CD14-positive monocyte (primary cell): ENCODE results near the gene SLC2A1. TPM values are rescaled to one million over a fixed set of nuclear protein-coding genes. Genes with fewer than 3 reads are reported as not detected.

Source experiments
- DNase-seq, 3 donors: peaks; one replicate each; pipeline ENCODE4 v3.0.0-alpha.2; 2011 to 2022
- H2AFZ ChIP-seq: 2 replicates; pipeline ENCODE4 v1.6.0; 2012; ENCODE audit warnings: mild to moderate bottlenecking, low read depth, low read length, inconsistent platforms; ENCODE audit not compliant: insufficient read depth, poor library complexity, severe bottlenecking
- H3K27ac ChIP-seq, 2 donors: 1 replicate in 1 of 2; 2 replicates in 1 of 2; pipeline ENCODE4 v1.5.1; 2012 to 2013; ENCODE audit warnings: low read length in 2 of 2, control low read depth in 1 of 2, inconsistent platforms in 1 of 2, low read depth in 1 of 2, mild to moderate bottlenecking in 1 of 2
- H3K27me3 ChIP-seq, 2 donors: one replicate each; pipeline versions ENCODE4 v1.6.0 to v1.6.1; 2011 to 2013; ENCODE audit warnings: low read length in 2 of 2; ENCODE audit not compliant: control insufficient read depth in 2 of 2, insufficient read depth in 2 of 2
- H3K36me3 ChIP-seq, 2 donors: replicated peaks in 1 of 2; 1 replicate in 1 of 2; 2 replicates in 1 of 2; pipeline versions ENCODE4 v1.5.1 to v1.6.1; 2012 to 2013; ENCODE audit warnings: low read length in 2 of 2, control low read depth in 1 of 2, inconsistent platforms in 1 of 2, mild to moderate bottlenecking in 1 of 2; ENCODE audit not compliant: insufficient read depth in 2 of 2, control insufficient read depth in 1 of 2
- H3K4me1 ChIP-seq, 2 donors: 1 replicate in 1 of 2; 2 replicates in 1 of 2; pipeline versions ENCODE4 v1.5.1 to v1.6.1; 2012 to 2013; ENCODE audit warnings: low read length in 2 of 2, control low read depth in 1 of 2, inconsistent platforms in 1 of 2, mild to moderate bottlenecking in 1 of 2, moderate library complexity in 1 of 2; ENCODE audit not compliant: insufficient read depth in 2 of 2, control insufficient read depth in 1 of 2
- H3K4me2 ChIP-seq: replicated peaks from 2 replicates; pipeline ENCODE3; 2012; ENCODE audit warnings: low read length, moderate library complexity, mild to moderate bottlenecking; ENCODE audit not compliant: poor library complexity, severe bottlenecking; ENCODE audit errors: extremely low read depth
- H3K4me3 ChIP-seq, 3 experiments: fragments of 200-600 bp in 1 of 3; sonication (generic) in 1 of 3; replicated peaks in 1 of 3; 1 replicate in 2 of 3; 2 replicates in 1 of 3; pipeline ENCODE4 v1.5.1; 2011 to 2013; ENCODE audit warnings: low read length in 3 of 3, mild to moderate bottlenecking in 3 of 3, control low read depth in 2 of 3, low read depth in 2 of 3, inconsistent platforms in 1 of 3, moderate library complexity in 1 of 3
- H3K79me2 ChIP-seq: 2 replicates; pipeline ENCODE4 v1.6.0; 2012; ENCODE audit warnings: mild to moderate bottlenecking, control low read depth, inconsistent platforms, low read length, moderate library complexity; ENCODE audit not compliant: insufficient read depth
- H3K9ac ChIP-seq: 2 replicates; pipeline ENCODE4 v1.6.0; 2017; ENCODE audit warnings: low read length, mild to moderate bottlenecking; ENCODE audit not compliant: insufficient read depth, poor library complexity, severe bottlenecking
- H3K9me3 ChIP-seq, 2 donors: replicated peaks in 1 of 2; 1 replicate in 1 of 2; 2 replicates in 1 of 2; pipeline versions ENCODE4 v1.5.1 to v1.6.1; 2012 to 2013; ENCODE audit warnings: low read length in 2 of 2, control low read depth in 1 of 2; ENCODE audit not compliant: control insufficient read depth in 1 of 2, insufficient read depth in 1 of 2
- H4K20me1 ChIP-seq: 2 replicates; pipeline ENCODE4 v1.6.0; 2012; ENCODE audit warnings: mild to moderate bottlenecking, low read length, control low read depth, moderate library complexity; ENCODE audit not compliant: insufficient read depth
- H3K27ac Mint-ChIP-seq, 7 donors: one replicate each; pipeline ENCODE4 v1.8.0; 2020; ENCODE audit warnings: mild to moderate bottlenecking in 7 of 7, mixed read lengths in 7 of 7, moderate library complexity in 6 of 7, inconsistent platforms in 2 of 7
- H3K27me3 Mint-ChIP-seq, 3 donors: one replicate each; pipeline ENCODE4 v1.8.0; 2021 to 2022; ENCODE audit warnings: low read depth in 3 of 3, mild to moderate bottlenecking in 3 of 3, mixed read lengths in 3 of 3, moderate library complexity in 3 of 3, inconsistent platforms in 1 of 3
- H3K36me3 Mint-ChIP-seq, 2 donors: one replicate each; pipeline ENCODE4 v1.8.0; 2020; ENCODE audit warnings: mixed read lengths in 2 of 2, inconsistent platforms in 1 of 2, mild to moderate bottlenecking in 1 of 2
- H3K4me1 Mint-ChIP-seq: one replicate; pipeline ENCODE4 v1.8.0; 2020; ENCODE audit warnings: mild to moderate bottlenecking, mixed read lengths
- H3K4me3 Mint-ChIP-seq, 2 donors: one replicate each; pipeline ENCODE4 v1.8.0; 2020; ENCODE audit warnings: mild to moderate bottlenecking in 2 of 2, mixed read lengths in 2 of 2, moderate library complexity in 1 of 2
- H3K9me3 Mint-ChIP-seq, 7 donors: one replicate each; pipeline ENCODE4 v1.8.0; 2020 to 2022; ENCODE audit warnings: mixed read lengths in 7 of 7, mild to moderate bottlenecking in 6 of 7, moderate library complexity in 6 of 7, inconsistent platforms in 2 of 7
- WGBS: methylation state at CpG from one replicate; pipeline ENCODE4 v1.1.5; 2013; ENCODE audit warnings: missing lambda C conversion rate; ENCODE audit not compliant: insufficient coverage; 5-methylcytosine and 5-hydroxymethylcytosine counted together
- intact Hi-C, 2 donors: fragments of 100-400 bp; cut with micrococcal nuclease; formaldehyde crosslinking; loops; one replicate each; pipeline versions ENCODE4 v1.15.0 to v1.15.1; 2023
- polyA plus RNA-seq, 3 donors: library from polyadenylated mRNA; depleted of rRNA in 1 of 3; unstranded in 2 of 3; stranded (reverse) in 1 of 3; fragments of 300-500 nt in 2 of 3; fragments of >200 nt in 1 of 3; fragmentation: Illumina TruSeq in 2 of 3; gene quantifications; 1 replicate in 2 of 3; 2 replicates in 1 of 3; pipeline ENCODE4 v1.2.3, GENCODE V29; 2012 to 2021
- TF ChIP-seq, protein P1 (sequence below): fragments of 200-600 bp; IDR thresholded peaks from one replicate; pipeline ENCODE4 v1.8.0; 2022; ENCODE audit warnings: antibody characterized with exemption, mild to moderate bottlenecking

The SLC2A1 gene
- polyA plus RNA-seq, 3 donors = 0.56 to 5.0 (median 0.71) TPM

- Histone ChIP-seq H2AFZ (no peak overlapping the region), H3K4me3 (no peak overlapping the region), H3K4me1 (peaks cover 9 to 11% of the 10 kb centered on the region in 2 donors), H3K79me2 (no peaks in the 10 kb centered on the region), H3K9ac (no peak overlapping the region), H4K20me1 (no peaks in the 10 kb centered on the region), H3K27ac (no peak overlapping the region), H3K36me3 (no peaks in the 10 kb centered on the region), H3K27me3 (no peaks in the 10 kb centered on the region), H3K4me2 (no peak overlapping the region), H3K9me3 (no peaks in the 10 kb centered on the region)
- Mint-ChIP-seq H3K27ac (no peak overlapping the region), H3K9me3 (peaks cover 0 to 3% (median 0%) of the 10 kb centered on the region in 7 donors), H3K4me3 (no peak overlapping the region), H3K4me1 (peaks cover 11% of the 10 kb centered on the region), H3K36me3 (no peaks in the 10 kb centered on the region), H3K27me3 (peaks cover 0 to 2% (median 0%) of the 10 kb centered on the region in 3 donors)
- WGBS = 77% methylated on average over 4 of the region's 9 CpGs
- intact Hi-C loops = loop anchor here in 1 of 2 donors (10.0 kb wide), 1 partner anchor 66 kb away; no protein-coding TSS in a partner anchor
- TF ChIP-seq, protein P1, sequence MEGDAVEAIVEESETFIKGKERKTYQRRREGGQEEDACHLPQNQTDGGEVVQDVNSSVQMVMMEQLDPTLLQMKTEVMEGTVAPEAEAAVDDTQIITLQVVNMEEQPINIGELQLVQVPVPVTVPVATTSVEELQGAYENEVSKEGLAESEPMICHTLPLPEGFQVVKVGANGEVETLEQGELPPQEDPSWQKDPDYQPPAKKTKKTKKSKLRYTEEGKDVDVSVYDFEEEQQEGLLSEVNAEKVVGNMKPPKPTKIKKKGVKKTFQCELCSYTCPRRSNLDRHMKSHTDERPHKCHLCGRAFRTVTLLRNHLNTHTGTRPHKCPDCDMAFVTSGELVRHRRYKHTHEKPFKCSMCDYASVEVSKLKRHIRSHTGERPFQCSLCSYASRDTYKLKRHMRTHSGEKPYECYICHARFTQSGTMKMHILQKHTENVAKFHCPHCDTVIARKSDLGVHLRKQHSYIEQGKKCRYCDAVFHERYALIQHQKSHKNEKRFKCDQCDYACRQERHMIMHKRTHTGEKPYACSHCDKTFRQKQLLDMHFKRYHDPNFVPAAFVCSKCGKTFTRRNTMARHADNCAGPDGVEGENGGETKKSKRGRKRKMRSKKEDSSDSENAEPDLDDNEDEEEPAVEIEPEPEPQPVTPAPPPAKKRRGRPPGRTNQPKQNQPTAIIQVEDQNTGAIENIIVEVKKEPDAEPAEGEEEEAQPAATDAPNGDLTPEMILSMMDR = no peak
- no peak for DNase-seq
These were observed 32.2 kb upstream of the SLC2A1 start for GRCh38 chr1:42990757-42991346.

DNA sequence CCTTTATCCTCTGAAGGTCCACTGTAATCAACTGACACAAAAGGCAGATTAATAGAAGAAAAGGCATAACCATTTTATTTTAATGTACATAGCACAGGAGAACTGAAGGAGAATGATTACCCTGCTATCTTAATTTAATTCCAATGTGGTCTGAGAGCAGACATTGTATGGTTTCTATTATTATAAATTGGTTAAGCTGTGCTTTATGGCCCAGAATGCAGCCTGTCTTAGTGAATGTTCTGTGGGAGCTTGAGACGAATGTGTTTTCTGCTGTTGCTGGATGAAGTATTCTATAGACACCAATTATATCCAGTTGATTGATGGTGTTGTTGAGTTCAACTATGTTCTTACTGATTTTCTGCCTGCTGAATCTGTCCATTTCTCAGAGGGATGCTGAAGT is 25.0 kb upstream of the SLC2A1 start:
- WGBS = no CpG with 5 or more reads among the region's 1 CpG
- TF ChIP-seq, protein P1 = no peak
- Histone ChIP-seq H3K4me3 (no peak overlapping the region), H3K9me3 (no peaks in the 10 kb centered on the region), H3K4me1 (peaks cover 11 to 15% of the 10 kb centered on the region in 2 donors), H3K27ac (no peak overlapping the region), H3K9ac (no peak overlapping the region), H2AFZ (no peak overlapping the region), H4K20me1 (no peaks in the 10 kb centered on the region), H3K4me2 (no peak overlapping the region), H3K27me3 (no peaks in the 10 kb centered on the region), H3K36me3 (no peaks in the 10 kb centered on the region), H3K79me2 (no peaks in the 10 kb centered on the region)
- intact Hi-C loops = loop anchor here in 1 of 2 donors (10.0 kb wide), 1 partner anchor 59 kb away; no protein-coding TSS in a partner anchor
- no peak overlapping the region for H3K4me3 Mint-ChIP-seq
- no peak for DNase-seq
- no peaks in the 10 kb centered on the region for H3K36me3 Mint-ChIP-seq
- H3K27ac Mint-ChIP-seq = no peak overlapping the region
- peaks cover 18% of the 10 kb centered on the region for H3K4me1 Mint-ChIP-seq
- peaks cover 0 to 1% (median 0%) of the 10 kb centered on the region in 7 donors for H3K9me3 Mint-ChIP-seq
- H3K27me3 Mint-ChIP-seq = peaks cover 0 to 4% (median 3%) of the 10 kb centered on the region in 3 donors
